HepG2 (cell line): ENCODE data around the gene FAM20A. TPM values are rescaled to one million over a fixed set of nuclear protein-coding genes. Genes with fewer than 3 reads are reported as not detected.
A peak's percentile ranks its signal among the peaks of the same experiment; 100 is the strongest.

ENCODE experiments used
- ATAC-seq: fragments of 200-7000 bp; cut with Tn5 transposase; 3 replicates; pipeline ENCODE4 v1.9.1; 2020; ENCODE audit warnings: mild to moderate bottlenecking, moderate library complexity
- BruUV-seq: library from RNA; stranded (reverse); fragments of 400-500 nt; replicated peaks from 2 replicates; lab custom pipeline; 2021; lab: Mats Ljungman, UMichigan
- CTCF ChIA-PET: fragments of 300-600 bp; formaldehyde crosslinking; extraction: SDS; loops from one replicate; lab custom pipeline; 2021; ENCODE audit warnings: low total read pairs, inconsistent platforms, low intra/inter-chr PET ratio; lab: Yijun Ruan, JAX
- POLR2A ChIA-PET: fragments of 350-600 bp; sonication (Branson Sonifier 250); formaldehyde crosslinking; loops from one replicate; lab custom pipeline; 2020; ENCODE audit warnings: antibody characterized with exemption, inconsistent platforms; lab: Yijun Ruan, JAX
- DNase-seq: peaks from one replicate; pipeline ENCODE4 v3.0.0-alpha.2; 2015; ENCODE audit warnings: low spot score
- FAIRE-seq: peaks from 3 replicates; lab custom pipeline; 2011; peaks lifted over from hg19 to GRCh38; lab: Jason Lieb, UNC
- H2AFZ ChIP-seq: one replicate; pipeline ENCODE4 v1.6.1; 2011; ENCODE audit warnings: low read length, inconsistent platforms
- H3K27ac ChIP-seq: fragments of 300-600 bp; 3 replicates; pipeline ENCODE4 v1.8.0; 2011; ENCODE audit warnings: mixed run types, mild to moderate bottlenecking, mixed read lengths, low read length, inconsistent platforms; ENCODE audit not compliant: insufficient read depth; ENCODE audit errors: extremely low read length
- H3K27me3 ChIP-seq, 2 experiments: fragments of 200-600 bp in 1 of 2; 2 replicates in 1 of 2; 3 replicates in 1 of 2; pipeline versions ENCODE4 v1.6.0 to v1.8.0; 2011; ENCODE audit warnings: low read length in 2 of 2, mild to moderate bottlenecking in 2 of 2, moderate library complexity in 2 of 2, inconsistent platforms in 1 of 2; ENCODE audit not compliant: insufficient read depth in 2 of 2, control insufficient read depth in 1 of 2
- H3K36me3 ChIP-seq, 2 experiments: fragments of 200-600 bp in 1 of 2; replicated peaks in 1 of 2; 2 replicates in 1 of 2; 3 replicates in 1 of 2; pipeline versions ENCODE4 v1.5.1 to v1.8.0; 2011; ENCODE audit warnings: low read length in 2 of 2, inconsistent platforms in 1 of 2; ENCODE audit not compliant: insufficient read depth in 2 of 2, control insufficient read depth in 1 of 2
- H3K4me1 ChIP-seq: 2 replicates; pipeline ENCODE4 v1.5.1; 2012; ENCODE audit warnings: low read length, inconsistent platforms; ENCODE audit not compliant: insufficient read depth
- H3K4me2 ChIP-seq: 2 replicates; pipeline ENCODE4 v1.6.0; 2011; ENCODE audit warnings: low read depth, low read length, inconsistent platforms
- H3K4me3 ChIP-seq, 3 experiments: fragments of 200-600 bp in 1 of 3; sonication (generic), shearing (Covaris generic) in 1 of 3; replicated peaks in 1 of 3; 2 replicates each; pipeline ENCODE4 v1.5.1; 2011 to 2016; ENCODE audit warnings: low read length in 3 of 3, inconsistent platforms in 2 of 3, low read depth in 2 of 3, mild to moderate bottlenecking in 2 of 3, control low read depth in 1 of 3, mixed read lengths in 1 of 3; ENCODE audit not compliant: insufficient read depth in 1 of 3
- H3K79me2 ChIP-seq: one replicate; pipeline ENCODE4 v1.6.1; 2011; ENCODE audit warnings: low read length, inconsistent platforms; ENCODE audit not compliant: insufficient read depth
- H3K9ac ChIP-seq: 2 replicates; pipeline ENCODE4 v1.6.0; 2011; ENCODE audit warnings: mild to moderate bottlenecking, low read depth, low read length, inconsistent platforms; ENCODE audit not compliant: insufficient read depth
- H3K9me3 ChIP-seq: 2 replicates; pipeline ENCODE4 v1.5.1; 2012; ENCODE audit warnings: mild to moderate bottlenecking, low read length
- H4K20me1 ChIP-seq: 2 replicates; pipeline ENCODE4 v1.6.0; 2011; ENCODE audit warnings: inconsistent platforms, mild to moderate bottlenecking, low read length, moderate library complexity; ENCODE audit not compliant: insufficient read depth
- BCL3 ChIP-seq: sonication (generic); formaldehyde crosslinking; IDR thresholded peaks from 2 replicates; pipeline ENCODE4 v1.5.1; 2020; ENCODE audit warnings: mild to moderate bottlenecking, missing genetic modification reagents, moderate library complexity
- DMAP1 ChIP-seq: IDR thresholded peaks from 2 replicates; pipeline ENCODE4 v1.6.1; 2016
- ELF1 ChIP-seq: sonication (generic); formaldehyde crosslinking; IDR thresholded peaks from 2 replicates; pipeline ENCODE4 v1.4.0; 2020; ENCODE audit warnings: missing genetic modification reagents
- NCOA1 ChIP-seq: sonication (generic); formaldehyde crosslinking; IDR thresholded peaks from 2 replicates; pipeline ENCODE4 v1.9.0; 2021; ENCODE audit warnings: missing genetic modification reagents
- SOX13 ChIP-seq, 3 experiments: fragments of 450-650 bp in 1 of 3; sonication (generic) in 1 of 3; formaldehyde crosslinking in 1 of 3; IDR thresholded peaks in 2 of 3; conservative IDR thresholded peaks in 1 of 3; 2 replicates each; pipeline versions ENCODE4 v1.5.0 to v1.6.1; 2016 to 2020; ENCODE audit warnings: antibody characterized with exemption in 1 of 3, mild to moderate bottlenecking in 1 of 3, missing compliant biosample characterization in 1 of 3, missing genetic modification reagents in 1 of 3, moderate library complexity in 1 of 3
- SOX6 ChIP-seq, 2 experiments: fragments of 450-650 bp in 1 of 2; sonication (generic) in 1 of 2; formaldehyde crosslinking in 1 of 2; IDR thresholded peaks; 2 replicates each; pipeline versions ENCODE4 v1.4.0 to v1.6.1; 2017 to 2020; ENCODE audit warnings: antibody characterized with exemption in 1 of 2, mild to moderate bottlenecking in 1 of 2, missing genetic modification reagents in 1 of 2
- SRF ChIP-seq: IDR thresholded peaks from 2 replicates; pipeline ENCODE4 v1.6.1; 2011; ENCODE audit warnings: mild to moderate bottlenecking, low read depth, low read length, moderate library complexity
- ZFX ChIP-seq: sonication (generic); formaldehyde crosslinking; IDR thresholded peaks from 2 replicates; pipeline ENCODE4 v1.4.0; 2020; ENCODE audit warnings: mild to moderate bottlenecking, low read depth, missing genetic modification reagents, moderate library complexity
- ZNF318 ChIP-seq: sonication (generic); formaldehyde crosslinking; IDR thresholded peaks from 2 replicates; pipeline ENCODE4 v1.4.0; 2020; ENCODE audit warnings: mild to moderate bottlenecking, missing genetic modification reagents
- ZNF326 ChIP-seq: sonication (generic); formaldehyde crosslinking; IDR thresholded peaks from 2 replicates; pipeline ENCODE4 v1.4.0; 2020; ENCODE audit warnings: missing genetic modification reagents, borderline replicate concordance
- ZNF501 ChIP-seq: sonication (generic); formaldehyde crosslinking; IDR thresholded peaks from 2 replicates; pipeline ENCODE4 v1.5.1; 2020; ENCODE audit warnings: mild to moderate bottlenecking, moderate library complexity, missing genetic modification reagents
- WGBS: methylation state at CpG from one replicate; pipeline ENCODE4 v1.1.6; 2017; ENCODE audit warnings: low lambda C conversion rate; 5-methylcytosine and 5-hydroxymethylcytosine counted together
- in situ Hi-C: cut with HindIII; loops from 2 replicates; pipeline ENCODE4 v1.10.0; 2017; ENCODE audit warnings: low pct_unique_long_range_greater_than_20kb; ENCODE audit not compliant: extremely low pct_ligation_motif_present
- intact Hi-C: fragments of 100-400 bp; cut with micrococcal nuclease; formaldehyde crosslinking; loops from one replicate; pipeline ENCODE4 v1.10.0; 2022; ENCODE audit not compliant: unreplicated experiment
- polyA plus RNA-seq, 8 experiments: library from polyadenylated mRNA; depleted of rRNA in 3 of 8; stranded (reverse) in 7 of 8; unstranded in 1 of 8; fragments of >200 nt; fragmentation: Illumina TruSeq in 4 of 8; extraction: Trizol in 4 of 8; gene quantifications; 2 replicates each; pipeline versions ENCODE4 v1.2.1 to v1.2.3, GENCODE V29; 2011 to 2016; ENCODE audit warnings: low read depth in 4 of 8, missing spikeins in 1 of 8, mixed read lengths in 1 of 8; ENCODE audit not compliant: insufficient read depth in 1 of 8
- total RNA-seq, 5 experiments: library from RNA; depleted of rRNA; stranded (reverse); fragments of >200 nt; fragmentation: Illumina TruSeq; extraction: Trizol; gene quantifications; 2 replicates each; pipeline ENCODE4 v1.2.3, GENCODE V29; 2016; ENCODE audit warnings: low read depth in 1 of 5

FAM20A gene
- total and polyA plus RNA-seq, 2 of the 13 experiments (the other 11 are each of a cell fraction or from before 2014, with no cell fraction given), result 9.3 to 20.7 TPM

- no peak for TF ChIP-seq BCL3 (CRISPR knock-in tag)
- TF ChIP-seq, all 625 proteins: peak for 0
Measured at GRCh38 chr17:68595986-68596385, 5.2 kb downstream of the FAM20A start (continued).

GRCh38 chr17:68595496-68595895 lies 5.7 kb downstream of the FAM20A start:
- in situ Hi-C loops, result loop anchor here (5.0 kb wide), 1 partner anchor 53 kb away; no protein-coding TSS in a partner anchor
- ChIA-PET POLR2A (interaction anchor here (0.8 to 2.1 kb wide), 4 partner anchors 11 to 18 kb away, joined by 3 to 10 read pairs (median 4); no protein-coding TSS in a partner anchor), CTCF (no interaction called here)
- Histone ChIP-seq H3K9me3 (no peaks in the 10 kb centered on the region), H3K4me3 (no peak overlapping the region), H3K36me3 (no peaks in the 10 kb centered on the region), H3K4me1 (peaks cover 50% of the 10 kb centered on the region), H3K9ac (no peak overlapping the region), H3K79me2 (peaks cover 3% of the 10 kb centered on the region), H2AFZ (no peak overlapping the region), H3K27me3 (no peaks in the 10 kb centered on the region), H3K4me2 (no peak overlapping the region), H3K27ac (no peak overlapping the region), H4K20me1 (no peaks in the 10 kb centered on the region)
- ATAC-seq, result no peak
- DNase-seq, result no peak
- FAIRE-seq, result no peak
- 70% methylated on average over 5 of the region's 5 CpGs for WGBS
- intact Hi-C loops, result no loop called here
- no TSS peak for BruUV-seq
- no peak for TF ChIP-seq ZNF326 (CRISPR knock-in tag)
- 0 out of 2 replicates have a peak, but pooled peaks have one; percentile 32 for TF ChIP-seq ZNF501 (CRISPR knock-in tag)
- TF ChIP-seq NCOA1 (CRISPR knock-in tag), result 0 out of 2 replicates have a peak, but pooled peaks have one; percentile 57
- TF ChIP-seq ZNF318 (CRISPR knock-in tag), result no peak
- TF ChIP-seq SOX6 (IDR thresholded peaks at IDR 0.05), result no peak
- TF ChIP-seq SOX6 (CRISPR knock-in tag; IDR thresholded peaks at IDR 0.05), result peak; percentile 49
- no peak for TF ChIP-seq SRF
- peak; percentile 24; the same call in 1 of the 2 replicates for TF ChIP-seq ELF1 (CRISPR knock-in tag)
- TF ChIP-seq DMAP1 (CRISPR knock-in tag), result no peak
- 0 out of 2 replicates have a peak, but pooled peaks have one; percentile 7 for TF ChIP-seq ZFX (CRISPR knock-in tag)
- TF ChIP-seq SOX13 (IDR thresholded peaks at IDR 0.05), result no peak
- TF ChIP-seq SOX13 (CRISPR knock-in tag; conservative IDR thresholded peaks at IDR 0.05 in 1 of 2, IDR thresholded peaks at IDR 0.05 in 1 of 2), result 0 out of 4 replicates have a peak, but pooled peaks of 1 of the 2 experiments have one; percentile 13
